Omental fat pad (tissue), 4 donors: ENCODE data around the gene SDF4. TPM values are rescaled to one million over a fixed set of nuclear protein-coding genes. Genes with fewer than 3 reads are reported as not detected.

Experiments used
- ATAC-seq: fragments of 150-250 bp; one replicate; pipeline ENCODE4 v1.9.1; 2016; ENCODE audit warnings: mild to moderate bottlenecking, moderate library complexity; ENCODE audit not compliant: low FRiP score
- DNase-seq: peaks from one replicate; pipeline ENCODE4 v3.0.0-alpha.2; 2019; ENCODE audit warnings: low spot score
- total RNA-seq, 4 donors: library from RNA; depleted of rRNA; stranded (reverse); fragments of >200 nt; gene quantifications; one replicate each; pipeline ENCODE4 v1.1.0, GENCODE V29; 2016
- TF ChIP-seq, protein P1 (sequence below), 3 donors: fragments of 450-650 bp; IDR thresholded peaks; one replicate each; pipeline ENCODE4 v1.5.1; 2016 to 2017; ENCODE audit warnings: antibody characterized with exemption in 3 of 3, mild to moderate bottlenecking in 3 of 3, moderate library complexity in 2 of 3

The SDF4 gene
- total RNA-seq, 4 donors from 2014 or later, result 78.3 to 122 (median 98.8) TPM

GRCh38 chr1:1274299-1274930 lies 42.6 kb upstream of the SDF4 start:
- ATAC-seq (peak; percentile 6), DNase-seq (no peak)
- TF ChIP-seq, protein P1, sequence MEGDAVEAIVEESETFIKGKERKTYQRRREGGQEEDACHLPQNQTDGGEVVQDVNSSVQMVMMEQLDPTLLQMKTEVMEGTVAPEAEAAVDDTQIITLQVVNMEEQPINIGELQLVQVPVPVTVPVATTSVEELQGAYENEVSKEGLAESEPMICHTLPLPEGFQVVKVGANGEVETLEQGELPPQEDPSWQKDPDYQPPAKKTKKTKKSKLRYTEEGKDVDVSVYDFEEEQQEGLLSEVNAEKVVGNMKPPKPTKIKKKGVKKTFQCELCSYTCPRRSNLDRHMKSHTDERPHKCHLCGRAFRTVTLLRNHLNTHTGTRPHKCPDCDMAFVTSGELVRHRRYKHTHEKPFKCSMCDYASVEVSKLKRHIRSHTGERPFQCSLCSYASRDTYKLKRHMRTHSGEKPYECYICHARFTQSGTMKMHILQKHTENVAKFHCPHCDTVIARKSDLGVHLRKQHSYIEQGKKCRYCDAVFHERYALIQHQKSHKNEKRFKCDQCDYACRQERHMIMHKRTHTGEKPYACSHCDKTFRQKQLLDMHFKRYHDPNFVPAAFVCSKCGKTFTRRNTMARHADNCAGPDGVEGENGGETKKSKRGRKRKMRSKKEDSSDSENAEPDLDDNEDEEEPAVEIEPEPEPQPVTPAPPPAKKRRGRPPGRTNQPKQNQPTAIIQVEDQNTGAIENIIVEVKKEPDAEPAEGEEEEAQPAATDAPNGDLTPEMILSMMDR (IDR thresholded peaks at IDR 0.05), result no peak

DNA sequence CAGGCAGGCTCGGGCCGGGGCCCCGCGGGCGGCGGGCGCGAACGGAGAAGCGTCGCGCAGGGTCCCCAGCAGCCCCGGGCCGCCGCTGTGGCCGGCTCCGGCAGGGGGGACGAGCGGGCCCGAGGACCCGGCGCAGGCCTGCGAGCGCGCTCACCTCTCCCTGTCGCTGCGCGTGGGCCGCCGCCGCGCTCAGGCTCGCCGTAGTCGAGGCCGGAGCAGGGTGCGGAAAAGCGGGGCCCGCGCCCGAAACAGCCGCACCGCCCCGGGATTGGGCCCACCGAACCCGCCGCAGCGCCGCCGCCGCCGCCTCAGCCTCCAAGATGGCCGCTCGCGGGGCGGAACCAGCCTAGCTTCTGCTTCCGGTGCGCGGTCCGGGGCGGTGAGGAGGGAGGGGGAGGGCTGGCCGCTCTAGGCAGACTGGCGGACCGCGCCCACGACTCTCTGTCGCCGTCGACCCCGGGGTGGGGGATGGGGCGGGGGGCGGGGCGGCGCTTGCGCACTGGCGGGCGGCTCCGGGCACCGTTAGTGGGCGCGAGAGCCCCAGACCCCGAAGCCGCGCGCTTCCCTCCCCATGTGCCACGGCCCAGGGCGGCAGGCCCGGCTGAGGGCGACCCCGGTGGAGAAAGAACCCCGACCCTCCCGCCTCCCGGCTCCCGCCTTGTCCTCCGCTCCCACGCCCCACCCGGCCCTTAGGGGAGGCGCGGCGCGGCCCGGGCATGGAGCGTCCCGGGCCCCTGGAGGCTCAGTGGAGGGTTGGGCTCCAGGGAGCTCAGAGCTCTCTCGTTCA lies 41.9 kb upstream of the SDF4 start, which contains the start of gene UBE2J2:
Gene UBE2J2, minus strand, starts transcription at position 343 of the 787 bp plus-strand sequence. CDS start 5,862 bp downstream, outside the sequence.
- ATAC-seq (peak; percentile 94), DNase-seq (peak; percentile 66)
- TF ChIP-seq, protein P1 (IDR thresholded peaks at IDR 0.05), result no peak

GRCh38 chr1:1273209-1273511 lies 41.4 kb upstream of the SDF4 start:
- no peak for DNase-seq
- no peak for ATAC-seq
- TF ChIP-seq, protein P1 (IDR thresholded peaks at IDR 0.05), result no peak

DNA sequence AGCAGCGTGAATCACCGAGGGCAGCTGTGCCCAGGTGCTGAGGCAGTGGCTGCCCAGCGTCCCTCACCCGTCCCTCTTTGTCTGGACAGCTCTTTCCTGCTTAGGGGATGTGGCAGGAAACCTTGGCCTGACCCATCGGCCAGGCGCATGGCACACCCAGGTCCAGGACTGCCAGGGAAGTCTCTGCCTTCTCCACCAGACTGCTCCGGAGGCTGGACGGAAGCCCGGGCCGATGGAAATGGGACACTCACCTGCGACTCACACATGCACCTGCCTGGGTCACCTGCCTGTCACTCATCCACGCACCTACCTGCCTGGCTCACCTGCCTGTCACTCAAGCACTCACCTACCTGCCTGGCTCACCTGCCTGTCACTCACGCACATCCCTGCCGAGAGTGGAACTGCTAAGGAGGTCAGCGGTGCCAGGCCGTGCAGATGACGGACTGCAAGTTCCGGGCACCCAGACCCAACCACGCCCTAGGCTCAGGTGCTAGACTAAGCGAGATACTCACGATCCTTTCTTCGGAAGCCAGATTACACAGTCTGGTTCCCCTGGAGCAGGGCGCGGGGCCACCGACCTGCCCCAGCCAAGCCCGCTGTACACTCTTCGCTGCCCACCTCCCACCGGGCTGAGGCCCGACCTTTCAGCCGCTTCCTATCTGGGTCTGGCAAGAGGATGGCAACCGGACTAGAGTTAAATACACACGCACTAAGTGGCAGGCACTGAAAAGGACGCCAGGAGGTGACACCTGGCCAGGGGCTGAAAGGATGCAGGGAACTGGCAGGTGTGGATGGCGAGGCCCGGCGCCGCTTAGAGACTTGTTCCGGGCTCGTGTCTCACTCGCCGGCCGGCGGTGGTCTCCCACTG lies 40.8 kb upstream of the SDF4 start:
- ATAC-seq (no peak), DNase-seq (no peak)
- TF ChIP-seq, protein P1 (IDR thresholded peaks at IDR 0.05), result no peak

GRCh38 chr1:1270813-1271212 lies 39.0 kb upstream of the SDF4 start:
- DNase-seq, result no peak
- TF ChIP-seq, protein P1 (IDR thresholded peaks at IDR 0.05), result no peak
- ATAC-seq, result no peak

DNA sequence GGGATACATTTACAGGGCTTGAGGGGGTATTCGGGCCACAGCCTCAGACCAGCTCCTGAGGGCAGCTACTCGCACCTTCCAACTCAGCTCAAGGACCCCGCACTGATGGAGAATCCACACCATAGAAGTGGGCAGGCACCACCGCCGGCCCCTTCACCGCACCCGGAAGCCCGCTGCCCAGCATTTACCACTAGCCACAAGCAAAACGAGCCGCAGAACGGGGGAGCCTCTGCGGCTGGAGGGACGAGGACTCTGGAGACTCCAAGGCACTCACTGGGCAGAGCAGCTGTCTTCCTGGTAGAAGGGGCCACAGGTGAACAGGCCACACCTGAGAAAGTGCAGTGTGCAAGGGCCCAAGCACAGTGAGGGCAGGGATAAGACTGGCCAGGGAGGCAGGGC lies 36.5 kb upstream of the SDF4 start:
- DNase-seq, result no peak
- no peak for ATAC-seq
- TF ChIP-seq, protein P1 (IDR thresholded peaks at IDR 0.05), result no peak
